GM12892 (cell line): Measurements from ENCODE around the gene ABCB9.

Experiments used
- POLR2A ChIP-seq: IDR thresholded peaks from 2 replicates; pipeline ENCODE4 v1.6.1; 2011; ENCODE audit warnings: low read depth, low read length, control low read depth
- POLR2AphosphoS5 ChIP-seq: IDR thresholded peaks from 2 replicates; pipeline ENCODE4 v1.6.1; 2011; ENCODE audit warnings: low read depth, low read length, control low read depth

- TF ChIP-seq POLR2A (no peak), POLR2AphosphoS5 (no peak)
These were observed 22.4 kb upstream of the ABCB9 start for GRCh38 chr12:122988612-122989212.
